Measurements from ENCODE around the gene PSD4.

Gene PSD4

GRCh38 chr2:113238871-113239839, 65.4 kb downstream of the PSD4 start:
- no peak for DNase-seq (ENCODE audit: low read depth, low spot score)

GRCh38 chr2:113240150-113240914, 66.6 kb downstream of the PSD4 start:
- peak; percentile 99 for DNase-seq (ENCODE audit: low read depth, low spot score)

GRCh38 chr2:113240915-113241911, 67.4 kb downstream of the PSD4 start:
- peak; percentile 98 for DNase-seq (ENCODE audit: low read depth, low spot score)

GRCh38 chr2:113242327-113242726, 68.6 kb downstream of the PSD4 start:
- no peak for DNase-seq (ENCODE audit: low read depth, low spot score)

GRCh38 chr2:113245276-113245711, 71.5 kb downstream of the PSD4 start:
- no peak for DNase-seq (ENCODE audit: low read depth, low spot score)

GRCh38 chr2:113246606-113247005, 72.8 kb downstream of the PSD4 start:
- DNase-seq (ENCODE audit: low read depth, low spot score): no peak

GRCh38 chr2:113248997-113249770, 75.4 kb downstream of the PSD4 start:
- peak; percentile 53 for DNase-seq (ENCODE audit: low read depth, low spot score)

- no peak for DNase-seq (ENCODE audit: low read depth, low spot score)
Observed at GRCh38 chr2:113251118-113251517, 77.3 kb downstream of the PSD4 start.

GRCh38 chr2:113252047-113252590, 78.3 kb downstream of the PSD4 start:
- DNase-seq (ENCODE audit: low read depth, low spot score): no peak

- no peak for DNase-seq (ENCODE audit: low read depth, low spot score)
Observed at GRCh38 chr2:113253453-113253852, 79.7 kb downstream of the PSD4 start.

- no peak for DNase-seq (ENCODE audit: low read depth, low spot score)
Observed at GRCh38 chr2:113255140-113256070, 81.6 kb downstream of the PSD4 start.

GRCh38 chr2:113257516-113258264, 83.9 kb downstream of the PSD4 start:
- DNase-seq (ENCODE audit: low read depth, low spot score): no peak

GRCh38 chr2:113258471-113259147, 84.8 kb downstream of the PSD4 start:
- DNase-seq (ENCODE audit: low read depth, low spot score): no peak
